H9 (cell line): ENCODE results near the gene WFDC12. TPM values are rescaled to one million over a fixed set of nuclear protein-coding genes. Genes with fewer than 3 reads are reported as not detected.

Experiments
- DNase-seq: peaks from one replicate; pipeline ENCODE4 v3.0.0-alpha.2; 2017
- H2AFZ ChIP-seq: one replicate; pipeline ENCODE4 v1.6.1; 2013; ENCODE audit warnings: mild to moderate bottlenecking, low read length, control low read depth, moderate library complexity
- H2AK5ac ChIP-seq: 2 replicates; pipeline ENCODE4 v1.6.1; 2013; ENCODE audit warnings: low read length, control low read depth, mixed read lengths; ENCODE audit not compliant: insufficient read length
- H2BK120ac ChIP-seq: one replicate; pipeline ENCODE4 v1.6.1; 2013; ENCODE audit warnings: low read depth, mild to moderate bottlenecking, low read length, control low read depth, inconsistent platforms; ENCODE audit not compliant: poor library complexity, severe bottlenecking
- H2BK12ac ChIP-seq: 2 replicates; pipeline ENCODE4 v1.6.1; 2013; ENCODE audit warnings: low read length, control low read depth, mixed read lengths, low read depth; ENCODE audit not compliant: insufficient read length
- H2BK15ac ChIP-seq: 2 replicates; pipeline ENCODE4 v1.6.1; 2013; ENCODE audit warnings: low read depth, low read length, control low read depth
- H2BK20ac ChIP-seq: one replicate; pipeline ENCODE4 v1.6.1; 2013; ENCODE audit warnings: low read depth, mild to moderate bottlenecking, low read length, control low read depth, inconsistent platforms; ENCODE audit not compliant: poor library complexity, severe bottlenecking
- H2BK5ac ChIP-seq: 2 replicates; pipeline ENCODE4 v1.6.1; 2013; ENCODE audit warnings: low read length, control low read depth, mixed read lengths; ENCODE audit not compliant: insufficient read length
- H3K14ac ChIP-seq: 2 replicates; pipeline ENCODE4 v1.6.1; 2013; ENCODE audit warnings: low read length, control low read depth; ENCODE audit not compliant: insufficient read depth
- H3K18ac ChIP-seq: 2 replicates; pipeline ENCODE4 v1.6.1; 2013; ENCODE audit warnings: low read depth, mild to moderate bottlenecking, mixed read lengths, low read length, control low read depth; ENCODE audit not compliant: insufficient read length
- H3K23ac ChIP-seq: 2 replicates; pipeline ENCODE4 v1.6.1; 2013; ENCODE audit warnings: low read length, control low read depth, mixed read lengths, low read depth; ENCODE audit not compliant: insufficient read length
- H3K23me2 ChIP-seq: 2 replicates; pipeline ENCODE4 v1.6.1; 2013; ENCODE audit warnings: low read depth, mild to moderate bottlenecking, mixed read lengths, low read length, control low read depth; ENCODE audit not compliant: insufficient read length, poor library complexity, severe bottlenecking
- H3K27ac ChIP-seq: 2 replicates; pipeline ENCODE4 v1.5.1; 2013; ENCODE audit warnings: low read length, control low read depth, mixed read lengths, low read depth; ENCODE audit not compliant: insufficient read length
- H3K27me3 ChIP-seq: 2 replicates; pipeline ENCODE4 v1.6.1; 2013; ENCODE audit warnings: low read length, control low read depth, inconsistent platforms; ENCODE audit not compliant: insufficient read depth
- H3K4ac ChIP-seq: 2 replicates; pipeline ENCODE4 v1.6.1; 2013; ENCODE audit warnings: low read depth, mild to moderate bottlenecking, control low read depth, inconsistent platforms, low read length, moderate library complexity
- H3K4me1 ChIP-seq: 2 replicates; pipeline ENCODE4 v1.6.1; 2013; ENCODE audit warnings: low read length, control low read depth, inconsistent platforms; ENCODE audit not compliant: insufficient read depth
- H3K4me2 ChIP-seq: 2 replicates; pipeline ENCODE4 v1.6.1; 2013; ENCODE audit warnings: low read length, control low read depth, mixed read lengths; ENCODE audit not compliant: insufficient read length, insufficient read depth
- H3K56ac ChIP-seq: 2 replicates; pipeline ENCODE4 v1.6.1; 2013; ENCODE audit warnings: low read depth, mild to moderate bottlenecking, mixed read lengths, low read length, control low read depth; ENCODE audit not compliant: insufficient read length
- H3K79me1 ChIP-seq: 2 replicates; pipeline ENCODE4 v1.6.1; 2013; ENCODE audit warnings: low read depth, mild to moderate bottlenecking, moderate library complexity, low read length, control low read depth, inconsistent platforms; ENCODE audit not compliant: insufficient read depth, poor library complexity, severe bottlenecking
- H3K79me2 ChIP-seq: 2 replicates; pipeline ENCODE4 v1.6.1; 2013; ENCODE audit warnings: low read length, control low read depth, inconsistent platforms; ENCODE audit not compliant: insufficient read depth
- H3K9ac ChIP-seq: 2 replicates; pipeline ENCODE4 v1.6.1; 2013; ENCODE audit warnings: low read length, control low read depth, mixed read lengths; ENCODE audit not compliant: insufficient read length; ENCODE audit errors: extremely low read depth
- H3K9me3 ChIP-seq: one replicate; pipeline ENCODE4 v1.6.1; 2013; ENCODE audit warnings: low read depth, low read length, inconsistent platforms; ENCODE audit not compliant: control insufficient read depth
- H3T11ph ChIP-seq: one replicate; pipeline ENCODE4 v1.6.1; 2013; ENCODE audit warnings: mild to moderate bottlenecking, low read length, control low read depth, inconsistent platforms
- H4K20me1 ChIP-seq: one replicate; pipeline ENCODE4 v1.6.1; 2013; ENCODE audit not compliant: control insufficient read depth, insufficient read length, insufficient read depth
- H4K5ac ChIP-seq: 2 replicates; pipeline ENCODE4 v1.6.1; 2013; ENCODE audit warnings: low read depth, mild to moderate bottlenecking, mixed read lengths, low read length, control low read depth; ENCODE audit not compliant: insufficient read length
- H4K8ac ChIP-seq: replicated peaks from 2 replicates; pipeline ENCODE4 v1.6.1; 2013; ENCODE audit warnings: low read length, control low read depth, mixed read lengths, low read depth; ENCODE audit not compliant: insufficient read length
- H4K91ac ChIP-seq: 2 replicates; pipeline ENCODE4 v1.6.1; 2013; ENCODE audit warnings: low read depth, mild to moderate bottlenecking, moderate library complexity, mixed read lengths, low read length, control low read depth; ENCODE audit not compliant: insufficient read length
- H3K27ac Mint-ChIP-seq, 3 experiments: 2 replicates in 2 of 3; 3 replicates in 1 of 3; pipeline ENCODE4 v1.8.0; 2020 to 2021; ENCODE audit warnings: mixed read lengths in 3 of 3, mild to moderate bottlenecking in 1 of 3, moderate library complexity in 1 of 3
- H3K27me3 Mint-ChIP-seq: 2 replicates; pipeline ENCODE4 v1.8.0; 2021; ENCODE audit warnings: low read depth, mild to moderate bottlenecking, moderate library complexity, mixed read lengths
- H3K36me3 Mint-ChIP-seq, 3 experiments: 2 replicates in 2 of 3; 3 replicates in 1 of 3; pipeline ENCODE4 v1.8.0; 2020 to 2021; ENCODE audit warnings: low read depth in 3 of 3, mixed read lengths in 3 of 3; ENCODE audit not compliant: insufficient read depth in 1 of 3
- H3K4me1 Mint-ChIP-seq, 2 experiments: 2 replicates each; pipeline ENCODE4 v1.8.0; 2020; ENCODE audit warnings: mixed read lengths in 2 of 2
- H3K4me3 Mint-ChIP-seq, 2 experiments: 2 replicates in 1 of 2; 3 replicates in 1 of 2; pipeline ENCODE4 v1.8.0; 2020 to 2021; ENCODE audit warnings: mild to moderate bottlenecking in 2 of 2, mixed read lengths in 2 of 2, moderate library complexity in 1 of 2
- H3K9me3 Mint-ChIP-seq, 2 experiments: 2 replicates in 1 of 2; 3 replicates in 1 of 2; pipeline ENCODE4 v1.8.0; 2020; ENCODE audit warnings: mild to moderate bottlenecking in 2 of 2, mixed read lengths in 2 of 2, moderate library complexity in 1 of 2
- WGBS: extraction: QIAGEN DNeasy Blood & Tissue Kit; methylation state at CpG from one replicate; pipeline ENCODE4 v1.1.7; 2013; ENCODE audit warnings: missing lambda C conversion rate, low lambda C conversion rate, mixed read lengths; ENCODE audit not compliant: insufficient read length; ENCODE audit errors: extremely low coverage; 5-methylcytosine and 5-hydroxymethylcytosine counted together
- long read RNA-seq: library from polyadenylated mRNA; unstranded; transcript quantifications from one replicate; pipeline ENCODE4 v2.0.0, GENCODE V29; 2020
- total RNA-seq: library from RNA; stranded (reverse); gene quantifications from 2 replicates; pipeline ENCODE4 v1.2.1, GENCODE V29; 2021
- TF ChIP-seq, protein P1 (sequence below): fragments of 200-600 bp; sonication (generic); conservative IDR thresholded peaks from 3 replicates; pipeline ENCODE4 v1.8.0; 2021; ENCODE audit warnings: antibody characterized with exemption, mild to moderate bottlenecking

Gene WFDC12, protein sequence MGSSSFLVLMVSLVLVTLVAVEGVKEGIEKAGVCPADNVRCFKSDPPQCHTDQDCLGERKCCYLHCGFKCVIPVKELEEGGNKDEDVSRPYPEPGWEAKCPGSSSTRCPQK
- total RNA-seq, result not detected in 2 replicates
- long read RNA-seq, result 0 reads

DNA sequence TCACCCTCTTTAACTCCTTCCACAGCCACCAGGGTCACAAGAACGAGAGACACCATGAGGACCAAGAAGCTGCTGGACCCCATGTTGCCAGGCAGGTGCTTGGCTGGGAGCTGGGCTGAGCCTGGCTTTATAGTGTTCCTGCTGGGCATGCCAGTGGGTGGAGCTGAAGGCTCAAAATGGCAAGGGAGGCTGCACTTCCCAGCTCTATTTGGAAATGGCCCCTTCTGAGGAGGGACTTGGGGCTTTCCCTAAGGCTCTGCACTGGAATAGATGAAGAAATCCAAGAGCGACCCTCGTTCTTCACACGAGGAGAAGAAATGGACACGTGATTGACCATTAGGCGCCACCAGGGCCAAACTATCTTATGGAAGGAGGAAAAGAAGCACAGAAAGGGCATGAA is at the start of gene WFDC12:
WFDC12 (minus strand) TSS at position 101 of the 400 bp plus-strand sequence; CDS start at position 83, 18 bp downstream.
- H3K23ac ChIP-seq, result no peak within 1 kb of the TSS
- H4K20me1 ChIP-seq, result no peaks in the 10 kb centered on the region
- no peaks in the 10 kb centered on the region for H3K79me1 ChIP-seq
- no peak within 1 kb of the TSS for H4K8ac ChIP-seq
- H2BK20ac ChIP-seq, result no peak within 1 kb of the TSS
- H4K91ac ChIP-seq, result no peak within 1 kb of the TSS
- no peak within 1 kb of the TSS for H3K4me3 Mint-ChIP-seq
- H3K27me3 Mint-ChIP-seq, result peaks cover 19% of the 10 kb centered on the region
- H3K27me3 ChIP-seq, result no peaks in the 10 kb centered on the region
- no peak within 1 kb of the TSS for H2BK12ac ChIP-seq
- no peak within 1 kb of the TSS for H2BK5ac ChIP-seq
- H3K56ac ChIP-seq, result no peak within 1 kb of the TSS
- no peak for DNase-seq
- no peaks in the 10 kb centered on the region for H3K9me3 ChIP-seq
- H3K9me3 Mint-ChIP-seq, result peaks cover 0 to 3% of the 10 kb centered on the region in 2 experiments; a peak in 3 of 5 replicates
- H2BK120ac ChIP-seq, result no peak within 1 kb of the TSS
- WGBS, result no CpG with 5 or more reads among the region's 6 CpGs
- no peak within 1 kb of the TSS for H3K27ac Mint-ChIP-seq
- H3K4ac ChIP-seq, result no peak within 1 kb of the TSS
- H3K18ac ChIP-seq, result no peak within 1 kb of the TSS
- H2AK5ac ChIP-seq, result no peak within 1 kb of the TSS
- TF ChIP-seq, protein P1, sequence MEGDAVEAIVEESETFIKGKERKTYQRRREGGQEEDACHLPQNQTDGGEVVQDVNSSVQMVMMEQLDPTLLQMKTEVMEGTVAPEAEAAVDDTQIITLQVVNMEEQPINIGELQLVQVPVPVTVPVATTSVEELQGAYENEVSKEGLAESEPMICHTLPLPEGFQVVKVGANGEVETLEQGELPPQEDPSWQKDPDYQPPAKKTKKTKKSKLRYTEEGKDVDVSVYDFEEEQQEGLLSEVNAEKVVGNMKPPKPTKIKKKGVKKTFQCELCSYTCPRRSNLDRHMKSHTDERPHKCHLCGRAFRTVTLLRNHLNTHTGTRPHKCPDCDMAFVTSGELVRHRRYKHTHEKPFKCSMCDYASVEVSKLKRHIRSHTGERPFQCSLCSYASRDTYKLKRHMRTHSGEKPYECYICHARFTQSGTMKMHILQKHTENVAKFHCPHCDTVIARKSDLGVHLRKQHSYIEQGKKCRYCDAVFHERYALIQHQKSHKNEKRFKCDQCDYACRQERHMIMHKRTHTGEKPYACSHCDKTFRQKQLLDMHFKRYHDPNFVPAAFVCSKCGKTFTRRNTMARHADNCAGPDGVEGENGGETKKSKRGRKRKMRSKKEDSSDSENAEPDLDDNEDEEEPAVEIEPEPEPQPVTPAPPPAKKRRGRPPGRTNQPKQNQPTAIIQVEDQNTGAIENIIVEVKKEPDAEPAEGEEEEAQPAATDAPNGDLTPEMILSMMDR, result no peak
- no peak within 1 kb of the TSS for H2BK15ac ChIP-seq
- H3K79me2 ChIP-seq, result no peaks in the 10 kb centered on the region
- no peaks in the 10 kb centered on the region for H3K36me3 Mint-ChIP-seq
- H3K27ac ChIP-seq, result no peak within 1 kb of the TSS
- H4K5ac ChIP-seq, result no peak within 1 kb of the TSS
- no peaks in the 10 kb centered on the region for H3K23me2 ChIP-seq
- H3K14ac ChIP-seq, result no peak within 1 kb of the TSS
- H3K4me1 ChIP-seq, result no peaks in the 10 kb centered on the region
- no peak within 1 kb of the TSS for H2AFZ ChIP-seq
- H3T11ph ChIP-seq, result no peak within 1 kb of the TSS
- H3K9ac ChIP-seq, result no peak within 1 kb of the TSS
- H3K4me2 ChIP-seq, result no peak within 1 kb of the TSS
- H3K4me1 Mint-ChIP-seq, result no peaks in the 10 kb centered on the region
